HepG2 (cell line): Measurements from ENCODE around the gene ANKS4B. TPM values are rescaled to one million over a fixed set of nuclear protein-coding genes. Genes with fewer than 3 reads are reported as not detected.
A peak's percentile ranks its signal among the peaks of the same experiment; 100 is the strongest.

ENCODE experiments used
- CAMTA2 ChIP-seq: sonication (generic); formaldehyde crosslinking; IDR thresholded peaks from 2 replicates; pipeline ENCODE4 v1.4.0; 2020; ENCODE audit warnings: mild to moderate bottlenecking, missing genetic modification reagents, borderline replicate concordance
- HNRNPH1 ChIP-seq: fragments of 200-400 bp; formaldehyde crosslinking; optimal IDR thresholded peaks from 2 replicates; pipeline ENCODE3; 2017; ENCODE audit warnings: mild to moderate bottlenecking, low read depth, low read length
- HNRNPLL ChIP-seq: fragments of 200-400 bp; formaldehyde crosslinking; IDR thresholded peaks from 2 replicates; pipeline ENCODE4 v1.6.1; 2017; ENCODE audit warnings: mild to moderate bottlenecking, low read depth, low read length; ENCODE audit not compliant: poor library complexity, severe bottlenecking
- PRDM10 ChIP-seq: sonication (generic); formaldehyde crosslinking; IDR thresholded peaks from 2 replicates; pipeline ENCODE4 v1.4.0; 2020; ENCODE audit warnings: low read depth, missing genetic modification reagents
- RBM39 ChIP-seq: fragments of 200-400 bp; formaldehyde crosslinking; IDR thresholded peaks from one replicate; pipeline ENCODE4 v1.6.1; 2018; ENCODE audit warnings: antibody characterized with exemption, mild to moderate bottlenecking, low read depth, low read length; ENCODE audit not compliant: poor library complexity, severe bottlenecking
- RNF219 ChIP-seq: sonication (generic); formaldehyde crosslinking; IDR thresholded peaks from 2 replicates; pipeline ENCODE4 v1.5.0; 2020; ENCODE audit warnings: mild to moderate bottlenecking, missing genetic modification reagents
- SMC3 ChIP-seq: IDR thresholded peaks from 2 replicates; pipeline ENCODE4 v1.6.1; 2011; ENCODE audit warnings: low read length, improper control_type of control experiment
- TSC22D2 ChIP-seq: sonication (generic); formaldehyde crosslinking; IDR thresholded peaks from 2 replicates; pipeline ENCODE4 v1.5.1; 2020; ENCODE audit warnings: missing genetic modification reagents, mild to moderate bottlenecking, borderline replicate concordance
- XRCC5 ChIP-seq: fragments of 200-400 bp; formaldehyde crosslinking; optimal IDR thresholded peaks from 2 replicates; pipeline ENCODE3; 2017; ENCODE audit warnings: mild to moderate bottlenecking, low read length
- ZBTB46 ChIP-seq: sonication (generic); formaldehyde crosslinking; IDR thresholded peaks from 2 replicates; pipeline ENCODE4 v1.4.0; 2020; ENCODE audit warnings: mild to moderate bottlenecking, missing genetic modification reagents, borderline replicate concordance
- ZNF574 ChIP-seq: sonication (generic); formaldehyde crosslinking; IDR thresholded peaks from 2 replicates; pipeline ENCODE4 v1.4.0; 2020; ENCODE audit warnings: missing genetic modification reagents
- ZNF704 ChIP-seq: sonication (generic); formaldehyde crosslinking; IDR thresholded peaks from 2 replicates; pipeline ENCODE4 v1.8.1; 2023; ENCODE audit warnings: mild to moderate bottlenecking, inconsistent platforms, moderate library complexity, missing genetic modification reagents, borderline replicate concordance
- ZNF710 ChIP-seq: sonication (generic); formaldehyde crosslinking; IDR thresholded peaks from 2 replicates; pipeline ENCODE4 v1.5.0; 2020; ENCODE audit warnings: mild to moderate bottlenecking, missing genetic modification reagents, borderline replicate concordance
- ZNF839 ChIP-seq: sonication (generic); formaldehyde crosslinking; IDR thresholded peaks from 2 replicates; pipeline ENCODE4 v1.4.0; 2020; ENCODE audit warnings: missing genetic modification reagents, mild to moderate bottlenecking, borderline replicate concordance
- polyA plus RNA-seq, 8 experiments: library from polyadenylated mRNA; depleted of rRNA in 3 of 8; stranded (reverse) in 7 of 8; unstranded in 1 of 8; fragments of >200 nt; fragmentation: Illumina TruSeq in 4 of 8; extraction: Trizol in 4 of 8; gene quantifications; 2 replicates each; pipeline versions ENCODE4 v1.2.1 to v1.2.3, GENCODE V29; 2011 to 2016; ENCODE audit warnings: low read depth in 4 of 8, missing spikeins in 1 of 8, mixed read lengths in 1 of 8; ENCODE audit not compliant: insufficient read depth in 1 of 8
- total RNA-seq, 5 experiments: library from RNA; depleted of rRNA; stranded (reverse); fragments of >200 nt; fragmentation: Illumina TruSeq; extraction: Trizol; gene quantifications; 2 replicates each; pipeline ENCODE4 v1.2.3, GENCODE V29; 2016; ENCODE audit warnings: low read depth in 1 of 5

The ANKS4B gene
- total and polyA plus RNA-seq, 2 of the 13 experiments (the other 11 are each of a cell fraction or from before 2014, with no cell fraction given): 6.5 to 30.0 TPM

- no peak for TF ChIP-seq ZNF704 (CRISPR knock-in tag)
- TF ChIP-seq XRCC5: peak; percentile 62
- TF ChIP-seq ZNF574: no peak
- TF ChIP-seq RNF219: no peak
- TF ChIP-seq HNRNPH1: no peak
- no peak for TF ChIP-seq ZNF839 (CRISPR knock-in tag)
- 0 out of 2 replicates have a peak, but pooled peaks have one; percentile 16 for TF ChIP-seq SMC3
- no peak for TF ChIP-seq ZBTB46 (CRISPR knock-in tag)
- TF ChIP-seq TSC22D2 (CRISPR knock-in tag): no peak
- TF ChIP-seq ZNF710 (CRISPR knock-in tag): no peak
- no peak for TF ChIP-seq CAMTA2
- no peak for TF ChIP-seq PRDM10 (CRISPR knock-in tag)
- TF ChIP-seq RBM39: no peak
- no peak for TF ChIP-seq HNRNPLL
Observed at GRCh38 chr16:21186326-21186691, 47.2 kb upstream of the ANKS4B start (continued).
